NCI-H2196 (cell line): Measurements from ENCODE around the gene ECT2.
"Not testable (repeated sequence)": the region's sequence is repeated elsewhere in the genome, so short reads cannot be mapped to it uniquely, and the experiment has no call there.

ENCODE experiments used
- DNase-seq: peaks from one replicate; lab custom pipeline; 2025; ENCODE audit not compliant: unreplicated experiment; lab: John Stamatoyannopoulos, UW

The ECT2 gene

DNA sequence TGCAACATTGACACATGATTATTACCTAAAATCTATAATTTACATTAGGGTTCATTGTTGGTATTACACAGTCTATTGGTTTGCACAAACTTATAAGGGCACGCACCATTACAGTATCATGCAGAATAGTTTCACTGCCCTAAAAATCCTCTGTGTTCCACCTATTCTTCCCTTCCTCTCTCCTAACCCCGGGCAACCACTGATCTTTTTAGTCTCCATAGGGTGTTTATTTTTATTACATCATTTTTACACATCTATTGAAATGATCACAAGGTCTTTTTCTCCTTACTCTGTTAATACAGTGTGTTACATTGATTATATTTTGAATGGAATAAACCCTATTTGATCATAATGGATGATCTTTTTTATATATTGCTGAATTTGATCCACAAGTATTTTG is 15.5 kb upstream of the ECT2 start:
- DNase-seq = no peak

DNA sequence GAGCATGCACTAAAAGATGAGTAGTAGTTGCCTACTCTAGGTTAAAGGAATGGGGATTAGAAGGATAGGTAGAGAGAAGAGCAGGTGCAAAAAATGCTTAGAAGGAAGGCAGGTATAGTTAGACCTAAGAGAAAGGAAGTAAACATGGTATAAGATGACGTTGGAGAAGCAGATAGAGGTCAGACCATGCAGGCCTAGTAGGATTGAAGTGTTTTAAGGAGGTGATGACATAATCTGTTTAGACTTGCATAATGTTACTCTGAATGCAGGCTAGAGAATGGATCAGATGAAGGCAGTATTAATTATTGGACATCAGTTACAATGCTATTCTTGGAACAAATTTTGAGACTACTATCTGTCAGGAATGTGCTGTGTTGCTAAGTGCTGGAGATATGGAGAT is 11.1 kb upstream of the ECT2 start:
- DNase-seq = no peak

DNA sequence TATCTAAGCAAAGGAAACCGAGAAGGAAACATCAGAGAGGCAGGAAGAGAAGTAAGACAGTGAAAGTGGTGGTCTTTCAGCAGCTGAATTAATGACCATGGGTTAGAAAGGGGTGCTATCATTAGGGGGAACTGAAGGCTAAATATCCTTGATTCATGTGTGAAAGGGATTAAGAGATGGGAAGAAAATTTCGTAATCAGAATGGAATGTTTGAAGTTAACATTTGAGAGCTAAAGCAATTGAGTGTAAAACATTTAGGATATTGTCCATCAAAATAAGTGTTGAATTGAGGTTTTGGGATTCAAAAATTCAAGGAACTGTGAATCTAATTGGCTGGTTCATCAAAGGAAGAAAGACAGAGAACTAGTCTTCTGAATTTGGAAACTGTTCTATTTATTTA is 4.1 kb upstream of the ECT2 start:
- DNase-seq = no peak

DNA sequence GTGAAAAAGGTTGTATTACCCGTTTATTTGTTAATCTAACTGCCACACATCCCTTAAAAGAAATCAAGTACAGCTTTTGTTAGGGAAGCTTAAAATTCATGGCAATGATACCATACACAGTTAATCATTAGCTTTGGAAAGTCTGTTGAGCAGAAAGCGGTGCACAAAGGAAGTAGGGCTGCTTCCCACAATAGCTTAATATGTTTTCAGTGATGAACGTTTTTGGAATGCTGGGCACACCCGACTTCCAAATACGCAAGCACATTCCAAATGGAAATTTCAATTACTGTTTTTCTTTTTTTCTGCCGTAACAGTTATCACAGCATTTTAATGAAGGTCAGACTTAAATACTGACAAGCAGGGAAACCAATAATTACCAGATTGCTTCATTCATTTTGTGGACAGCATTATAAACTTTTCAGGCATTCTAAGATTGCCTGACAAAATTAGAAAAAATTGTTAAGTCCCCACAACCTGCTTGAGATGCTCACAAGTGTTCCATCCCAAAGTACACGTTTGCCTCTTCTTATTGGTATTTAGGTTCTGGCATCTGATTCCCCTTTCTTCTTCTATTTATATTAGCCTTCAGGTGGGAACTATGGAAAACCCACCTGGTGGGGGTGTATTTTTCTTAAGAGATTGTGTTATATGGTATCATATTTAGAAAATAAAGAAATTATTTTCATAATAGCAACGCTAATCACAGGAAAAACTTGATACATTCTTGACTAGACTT is 1.1 kb upstream of the ECT2 start:
- DNase-seq = peak; percentile 54

DNA sequence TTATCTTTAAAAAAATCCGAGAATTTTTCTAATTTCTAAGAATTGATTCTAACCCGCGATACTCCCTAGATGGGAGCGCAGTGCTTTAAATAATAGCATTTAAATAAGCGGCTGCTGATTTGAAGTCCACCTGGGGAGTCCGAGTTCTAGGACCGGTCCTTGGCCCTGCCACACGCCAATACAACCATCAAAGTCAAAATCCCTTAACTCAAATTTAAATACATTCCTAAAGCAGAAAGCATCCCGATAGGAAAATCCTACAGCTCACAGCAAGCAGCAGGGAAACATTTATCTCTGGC is 508 bp upstream of the ECT2 start:
- peak; percentile 61 for DNase-seq

DNA sequence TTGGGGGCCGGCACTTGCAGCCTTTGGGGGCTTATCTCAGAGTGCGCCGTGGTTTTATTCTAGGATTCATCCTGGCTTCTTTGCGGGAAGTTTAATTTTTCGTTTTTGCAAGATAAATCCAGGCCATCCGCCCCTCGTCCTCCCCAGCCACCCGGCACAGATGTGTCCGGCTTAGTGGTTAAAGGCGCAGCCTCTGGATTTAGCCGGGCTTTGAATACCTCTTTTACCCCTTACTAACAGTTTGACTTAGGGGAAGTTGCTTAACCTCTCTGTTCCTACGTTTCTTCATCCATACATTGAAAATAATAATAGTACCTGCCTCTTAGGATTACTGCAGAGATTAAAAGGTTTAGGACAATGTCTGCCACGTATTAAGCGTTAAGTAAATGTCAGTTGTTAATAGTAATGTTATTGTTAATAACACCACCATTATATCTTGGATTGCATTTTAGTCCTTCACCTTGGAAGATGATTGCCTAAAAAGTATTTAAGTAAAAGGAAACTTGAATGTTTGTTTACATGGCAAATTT is 714 bp downstream of the ECT2 start:
- peak; percentile 27 for DNase-seq

DNA sequence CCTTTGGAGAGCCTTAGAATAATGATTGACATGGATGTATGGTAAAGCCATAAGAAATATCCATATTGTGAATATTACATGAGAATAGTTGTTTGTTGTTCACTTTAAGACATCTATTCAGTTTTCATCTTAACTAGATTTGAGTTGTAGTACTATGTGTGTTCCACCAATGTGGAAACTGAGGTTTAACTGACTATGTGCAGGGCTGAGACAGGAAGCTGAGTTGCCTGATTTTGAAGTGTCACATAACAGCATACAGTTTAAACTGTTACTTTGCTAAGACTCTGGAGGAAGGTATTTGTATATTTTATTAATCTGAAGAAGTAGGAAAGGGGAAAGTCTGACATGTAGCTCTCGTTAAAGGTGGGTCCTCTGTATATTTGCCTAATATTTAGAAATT is 2.1 kb downstream of the ECT2 start:
- DNase-seq = no peak

DNA sequence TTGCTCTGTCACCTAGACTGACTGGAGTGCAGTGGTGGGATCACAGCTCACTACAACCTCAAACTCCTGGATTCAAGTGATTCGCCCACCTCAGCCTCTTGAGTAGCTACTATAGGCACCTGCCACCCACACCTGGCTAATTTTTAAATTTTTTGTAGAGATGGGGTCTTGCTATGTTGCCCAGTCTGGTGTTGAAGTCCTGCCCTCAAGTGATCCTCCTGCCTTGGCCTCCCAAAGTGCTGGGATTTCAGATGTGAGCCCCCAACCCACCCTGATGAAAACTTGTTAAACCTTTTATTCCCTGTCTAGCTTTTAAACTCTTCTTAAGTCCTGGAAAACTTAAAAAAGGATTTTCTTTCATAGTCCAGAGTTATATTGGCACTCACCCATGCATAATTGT is 2.6 kb downstream of the ECT2 start:
- no peak for DNase-seq

DNA sequence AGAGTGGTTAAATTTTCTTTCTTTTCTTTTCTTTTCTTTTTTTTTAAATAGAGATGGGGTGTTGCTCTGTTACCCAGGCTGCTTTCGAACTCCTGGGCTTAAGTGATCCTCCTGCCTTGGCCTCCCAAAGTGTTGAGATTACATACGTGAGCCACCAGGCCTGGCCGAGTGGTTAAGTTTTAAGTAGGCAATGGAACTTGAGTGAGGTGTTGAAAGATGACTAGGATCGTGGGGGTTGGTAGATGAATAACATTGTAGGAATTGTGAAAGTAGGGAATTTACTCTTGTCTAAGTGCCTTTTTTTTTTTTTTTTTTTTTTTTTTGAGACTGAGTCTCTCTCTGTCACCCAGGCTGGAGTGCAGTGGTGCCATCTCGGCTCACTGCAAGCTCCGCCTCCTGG is 9.9 kb downstream of the ECT2 start:
- not testable (repeated sequence) for DNase-seq

DNA sequence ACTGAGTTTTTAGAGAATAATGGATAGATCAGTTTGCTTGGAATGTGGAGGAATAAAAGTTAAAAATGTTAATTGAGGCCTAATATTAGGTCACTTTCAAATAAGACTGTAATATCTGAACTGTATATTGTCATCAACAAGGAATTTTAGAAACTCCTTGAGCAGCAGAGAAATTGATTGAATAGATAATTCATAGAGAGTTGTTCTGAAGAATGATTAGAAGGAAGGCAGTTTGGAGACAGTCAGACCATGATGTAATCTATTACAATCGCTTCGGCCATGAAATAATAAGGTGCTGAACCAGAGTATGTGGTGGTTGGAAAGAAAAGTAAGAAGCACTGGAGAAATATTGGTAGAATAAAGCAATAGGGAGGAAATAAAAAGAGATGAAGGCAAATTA is 15.7 kb downstream of the ECT2 start:
- no peak for DNase-seq

DNA sequence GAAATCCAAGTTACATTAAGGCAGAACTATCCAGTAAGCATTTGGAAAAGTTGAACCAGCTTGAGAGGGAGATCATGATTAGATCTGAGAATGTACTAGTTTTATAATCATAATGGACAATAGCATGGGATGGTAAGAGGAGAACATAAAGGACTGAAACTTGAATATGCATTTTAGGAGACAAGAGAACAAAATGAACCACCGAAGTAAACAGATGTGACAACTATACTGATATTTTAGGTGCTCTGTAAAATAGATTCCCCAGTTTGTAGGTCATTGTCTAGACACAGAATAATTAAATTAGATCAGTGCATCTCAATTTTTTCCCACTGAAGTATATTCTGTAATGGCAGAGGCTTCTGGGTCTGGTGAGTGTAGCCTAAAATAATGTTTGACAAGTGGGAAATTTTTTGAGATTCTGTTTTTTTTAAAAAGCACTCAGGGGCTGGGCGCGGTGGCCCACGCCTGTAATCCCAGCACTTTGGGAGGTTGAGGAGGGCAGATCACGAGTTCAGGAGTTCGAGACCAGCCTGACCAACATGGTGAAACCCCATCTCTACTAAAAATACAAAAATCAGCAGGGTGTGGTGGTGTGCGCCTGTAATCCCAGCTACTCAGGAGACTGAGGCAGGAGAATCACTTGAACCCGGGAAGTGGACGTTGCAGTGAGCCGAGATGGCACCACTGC is 16.3 kb downstream of the ECT2 start:
- DNase-seq = no peak

DNA sequence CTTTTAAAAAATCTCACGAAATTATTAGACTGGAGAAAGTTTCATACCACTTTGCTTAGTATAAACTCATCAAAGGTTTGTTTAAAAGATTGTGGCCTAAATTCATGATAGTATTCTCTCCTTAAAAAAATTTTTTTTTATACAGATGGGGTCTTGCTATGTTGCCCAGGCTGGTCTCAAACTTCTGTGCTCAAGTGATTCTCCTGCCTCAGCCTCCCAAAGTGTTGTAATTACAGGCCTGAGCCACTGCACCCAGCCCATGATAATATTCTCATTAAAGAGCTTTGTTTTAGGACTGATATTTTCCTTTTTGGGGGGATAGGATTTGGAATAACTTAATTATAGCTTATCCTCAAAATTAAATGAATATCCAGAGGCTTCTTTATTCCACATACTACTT is 19.9 kb downstream of the ECT2 start:
- DNase-seq = no peak

DNA sequence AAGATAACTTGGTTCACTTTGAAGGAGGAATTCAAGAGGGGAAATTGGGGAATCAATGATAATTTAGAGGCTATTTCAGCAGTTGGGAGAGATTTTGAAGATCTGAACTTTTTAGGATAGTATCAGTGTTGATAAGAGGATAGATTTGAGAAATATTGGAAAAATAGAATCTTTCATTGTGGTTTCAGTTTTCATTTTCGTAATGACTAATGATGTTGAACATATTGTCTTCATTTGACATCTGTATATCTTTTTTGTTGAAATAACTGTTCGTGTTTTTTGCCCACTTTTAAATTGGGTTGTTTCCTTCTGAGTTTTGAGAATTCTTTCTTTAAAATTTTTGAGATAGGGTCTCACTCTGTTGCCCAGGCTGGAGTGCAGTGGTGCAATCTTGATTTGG is 21.1 kb downstream of the ECT2 start:
- DNase-seq = no peak

DNA sequence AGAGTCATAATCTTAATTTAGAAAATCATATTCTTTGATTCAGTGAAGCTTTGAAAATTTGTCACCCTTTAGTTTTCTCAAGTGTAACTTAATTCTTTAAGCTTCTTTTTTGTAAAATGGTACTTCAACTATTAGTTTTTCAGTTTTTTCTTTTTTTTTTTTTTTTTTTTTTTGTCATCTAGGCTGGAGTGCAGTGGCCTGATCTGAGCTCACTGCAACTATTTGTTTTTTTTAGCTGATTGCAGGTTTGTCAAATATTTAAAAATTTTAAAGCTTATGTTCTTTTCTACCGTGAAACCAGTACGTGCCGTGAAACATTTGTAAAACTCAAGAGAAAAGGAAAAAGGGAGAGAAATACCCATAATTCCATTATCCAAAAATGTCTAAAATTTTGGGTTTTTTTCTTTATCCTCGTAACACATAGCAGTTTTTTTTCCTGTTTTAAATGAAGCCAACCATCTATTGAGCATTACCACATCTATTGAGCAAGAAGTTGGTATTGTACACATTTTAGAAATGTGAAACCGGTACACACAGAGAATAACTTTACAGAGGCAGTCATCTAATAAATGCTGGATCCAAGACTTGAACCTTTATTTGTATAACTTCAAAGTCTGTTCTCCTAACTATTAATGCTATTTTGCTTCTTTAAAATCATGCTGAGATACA is 25.7 kb downstream of the ECT2 start:
- DNase-seq = no peak

DNA sequence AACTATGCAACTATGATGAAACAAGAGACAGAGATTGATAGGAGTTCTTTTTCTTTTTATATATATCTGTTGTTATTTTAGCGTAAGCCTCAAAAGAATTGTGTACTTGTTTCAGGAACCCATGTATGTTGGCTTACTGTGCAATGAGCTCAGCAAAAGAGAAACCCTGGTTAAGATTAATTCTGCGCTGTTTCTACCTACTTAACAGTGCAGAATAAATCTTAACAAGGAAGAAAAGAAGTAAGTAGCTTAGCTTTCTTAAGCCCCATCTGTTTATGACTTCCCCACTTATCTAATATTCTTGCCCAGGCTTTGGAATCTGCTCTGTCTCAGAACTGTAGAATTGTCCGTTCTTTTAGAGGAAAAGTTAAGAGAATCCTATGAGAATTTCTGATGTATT is 27.4 kb downstream of the ECT2 start:
- DNase-seq = no peak

DNA sequence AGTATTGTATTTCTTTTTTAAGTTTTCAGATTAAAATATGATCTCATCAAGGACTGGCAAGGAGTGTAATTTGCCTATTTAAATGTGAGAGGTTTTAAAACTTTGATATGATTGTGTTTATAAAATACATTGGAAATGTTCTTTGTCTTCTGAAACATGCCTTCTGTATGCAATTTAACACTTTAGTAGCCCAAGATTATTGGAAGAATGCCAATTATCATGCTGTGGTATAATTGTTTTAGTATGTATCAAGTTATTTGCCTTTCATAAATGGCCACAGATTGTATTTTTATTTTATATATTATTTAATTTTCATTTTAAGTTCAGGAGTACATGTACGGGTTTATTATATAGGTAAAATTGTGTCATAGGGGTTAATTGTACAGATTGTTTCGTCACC is 31.7 kb downstream of the ECT2 start:
- DNase-seq = no peak

DNA sequence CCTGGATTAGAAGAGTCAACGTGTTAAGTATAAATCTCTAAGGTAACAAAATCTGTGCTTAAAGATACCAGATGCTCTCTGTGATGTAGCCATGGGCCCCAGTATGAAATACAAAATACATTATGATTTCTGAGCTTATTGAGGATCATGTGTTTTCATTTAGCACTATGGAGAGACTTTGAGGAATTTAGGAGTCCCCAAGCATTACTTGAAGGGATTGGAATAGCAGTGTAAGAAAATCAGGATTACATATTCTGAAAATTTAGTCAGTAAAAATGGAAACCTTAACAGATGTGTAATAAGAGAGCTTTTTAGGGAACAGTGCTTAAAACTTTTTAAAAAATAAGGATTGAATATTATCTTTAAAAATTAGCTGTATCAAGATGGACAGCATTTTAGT is 35.5 kb downstream of the ECT2 start:
- DNase-seq = no peak

DNA sequence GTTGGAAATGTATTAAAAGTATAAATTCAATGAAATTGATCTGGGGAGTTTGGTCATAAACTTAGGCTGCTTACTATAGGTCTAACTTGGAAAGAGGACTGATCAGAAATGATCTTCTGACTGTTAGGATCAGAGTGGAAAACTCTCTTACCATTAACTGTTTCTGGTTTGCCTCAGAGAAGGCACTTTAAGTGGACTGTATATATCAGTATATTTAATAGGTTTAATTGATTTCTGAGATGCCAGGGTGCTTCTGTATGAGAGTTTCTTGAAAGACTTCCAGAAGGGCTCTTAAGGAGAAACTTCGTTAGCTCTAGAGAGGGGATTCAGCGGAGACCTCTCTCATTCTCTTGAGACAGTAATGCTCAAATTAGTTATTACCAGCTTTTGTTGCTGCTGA is 36.5 kb downstream of the ECT2 start:
- no peak for DNase-seq

DNA sequence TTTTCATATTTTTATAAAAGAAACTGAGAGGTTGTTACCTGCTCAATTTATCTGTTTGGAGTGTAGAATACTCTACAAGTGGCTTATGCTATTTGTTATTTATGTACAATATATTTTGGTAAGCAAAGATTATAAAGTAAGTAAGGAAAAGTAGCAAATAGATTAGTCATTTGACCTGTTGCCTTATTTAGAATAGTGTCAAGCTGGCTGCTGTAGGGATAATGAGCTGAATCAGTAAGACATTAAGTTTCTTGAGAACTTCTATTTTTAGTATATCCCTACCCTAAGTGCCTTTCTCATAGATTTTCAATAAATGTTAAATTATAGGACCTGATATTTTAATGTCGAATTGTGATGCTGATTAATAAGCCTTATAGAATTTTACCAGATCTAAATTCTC is 37.2 kb downstream of the ECT2 start:
- no peak for DNase-seq

DNA sequence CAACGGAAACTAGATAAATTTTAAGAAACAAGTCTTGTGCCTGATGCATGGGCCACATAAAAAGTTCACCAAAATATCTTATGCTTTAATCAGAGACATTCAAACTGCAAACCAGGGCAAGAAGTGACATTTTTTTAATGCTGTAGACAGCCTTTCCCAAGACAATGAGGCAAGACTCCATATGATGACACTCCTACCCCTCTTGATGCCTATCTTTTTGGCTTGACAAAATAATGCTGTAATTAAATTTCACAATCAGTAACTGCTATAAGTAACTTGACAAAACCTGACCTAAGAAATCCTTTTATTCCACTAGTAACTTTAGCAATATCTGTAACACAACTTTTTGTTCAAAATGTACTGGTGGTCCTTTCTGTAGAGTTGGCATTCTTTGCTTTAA is 48.7 kb downstream of the ECT2 start:
- no peak for DNase-seq

DNA sequence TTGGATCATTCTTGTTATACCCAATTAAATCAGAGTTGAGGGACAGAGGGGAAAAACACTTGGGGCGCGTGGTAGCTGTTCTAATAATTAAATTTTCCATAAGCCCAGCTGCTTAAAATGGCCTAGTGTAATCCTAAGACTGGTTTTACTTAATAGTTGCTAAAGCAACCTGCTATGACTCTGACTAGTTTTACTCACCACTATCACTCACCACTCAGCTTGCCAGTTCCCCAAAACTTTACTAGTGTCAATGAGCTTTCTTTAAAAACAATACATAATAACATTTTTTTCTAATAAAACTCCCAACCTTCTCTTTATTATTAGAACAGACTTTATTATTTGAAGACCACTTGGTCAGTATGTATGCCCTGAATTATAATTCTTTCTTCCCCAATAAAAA is 49.6 kb downstream of the ECT2 start:
- no peak for DNase-seq

DNA sequence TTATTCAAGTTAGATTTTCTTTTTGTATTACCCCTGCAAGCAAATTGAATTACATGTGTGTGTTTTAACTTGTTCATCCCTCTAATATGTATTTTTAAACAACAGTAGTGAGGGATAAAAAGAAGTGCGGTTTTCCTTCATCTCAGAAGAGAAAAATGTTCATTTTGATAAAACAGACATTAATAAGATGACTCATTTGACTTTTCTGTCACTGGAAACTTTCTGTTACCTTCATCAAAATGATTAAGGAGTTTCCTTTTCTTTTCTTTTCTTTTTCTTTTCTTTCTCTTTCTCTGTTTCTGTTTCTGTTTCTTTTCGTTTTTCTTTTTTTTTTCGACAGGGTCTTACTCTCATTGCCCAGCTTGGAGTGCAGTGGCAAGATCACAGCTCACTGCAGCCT is 53.0 kb downstream of the ECT2 start:
- no peak for DNase-seq
